GM23338 (cell line): Measurements from ENCODE around the gene FYN. TPM values are rescaled to one million over a fixed set of nuclear protein-coding genes. Genes with fewer than 3 reads are reported as not detected.
A peak's percentile ranks its signal among the peaks of the same experiment; 100 is the strongest.

ENCODE experiments used
- ATAC-seq: fragments of 200-7000 bp; cut with Tn5 transposase; 3 replicates; pipeline ENCODE4 v1.9.1; 2020
- DNase-seq: peaks from one replicate; pipeline ENCODE4 v3.0.0-alpha.2; 2015; ENCODE audit warnings: low spot score
- H2AFZ ChIP-seq: fragments of 200-600 bp; sonication (generic); 2 replicates; pipeline ENCODE4 v1.8.0; 2016; ENCODE audit warnings: antibody characterized with exemption, mild to moderate bottlenecking, moderate library complexity
- H3F3A ChIP-seq: fragments of 200-600 bp; sonication (generic); replicated peaks from 2 replicates; pipeline ENCODE4 v1.8.0; 2017; ENCODE audit warnings: antibody characterized with exemption, mixed run types, low read depth
- H3K27ac ChIP-seq: fragments of 200-600 bp; sonication (generic); 2 replicates; pipeline ENCODE4 v1.6.1; 2016; ENCODE audit warnings: low read depth
- H3K27me3 ChIP-seq: fragments of 200-600 bp; sonication (generic); 2 replicates; pipeline ENCODE4 v1.8.0; 2016; ENCODE audit warnings: mild to moderate bottlenecking, mixed run types, moderate library complexity; ENCODE audit not compliant: insufficient read depth
- H3K36me3 ChIP-seq: fragments of 200-600 bp; sonication (generic); 2 replicates; pipeline ENCODE4 v1.8.0; 2016; ENCODE audit warnings: mild to moderate bottlenecking; ENCODE audit not compliant: insufficient read depth
- H3K4me1 ChIP-seq: fragments of 200-600 bp; sonication (generic); 2 replicates; pipeline ENCODE4 v1.8.0; 2016; ENCODE audit warnings: mild to moderate bottlenecking, moderate library complexity; ENCODE audit not compliant: insufficient read depth
- H3K4me2 ChIP-seq: fragments of 200-600 bp; sonication (generic); 2 replicates; pipeline ENCODE4 v1.7.1; 2017; ENCODE audit warnings: mixed run types
- H3K4me3 ChIP-seq: fragments of 200-600 bp; sonication (generic); 2 replicates; pipeline ENCODE4 v1.6.1; 2016; ENCODE audit warnings: mixed run types
- H3K79me2 ChIP-seq: fragments of 200-600 bp; sonication (generic); replicated peaks from 2 replicates; pipeline ENCODE4 v1.8.0; 2017; ENCODE audit warnings: mild to moderate bottlenecking; ENCODE audit not compliant: insufficient read depth
- H3K9me2 ChIP-seq: fragments of 200-600 bp; sonication (generic); 2 replicates; pipeline ENCODE4 v1.8.0; 2017; ENCODE audit not compliant: insufficient read depth
- H4K20me1 ChIP-seq: fragments of 200-600 bp; sonication (generic); replicated peaks from 2 replicates; pipeline ENCODE4 v1.8.0; 2017; ENCODE audit warnings: mild to moderate bottlenecking; ENCODE audit not compliant: insufficient read depth
- H3K27ac Mint-ChIP-seq: 2 replicates; pipeline ENCODE4 v1.8.0; 2020; ENCODE audit warnings: inconsistent platforms, mild to moderate bottlenecking, moderate library complexity, mixed read lengths
- H3K27me3 Mint-ChIP-seq: 3 replicates; pipeline ENCODE4 v1.8.0; 2022; ENCODE audit warnings: low read depth, mild to moderate bottlenecking, moderate library complexity, mixed read lengths, inconsistent platforms; ENCODE audit not compliant: insufficient read depth, poor library complexity
- H3K36me3 Mint-ChIP-seq: 3 replicates; pipeline ENCODE4 v1.8.0; 2021; ENCODE audit warnings: low read depth, mild to moderate bottlenecking, inconsistent platforms, moderate library complexity, mixed read lengths
- H3K4me1 Mint-ChIP-seq: 3 replicates; pipeline ENCODE4 v1.8.0; 2020; ENCODE audit warnings: mild to moderate bottlenecking, inconsistent platforms, mixed read lengths
- H3K4me3 Mint-ChIP-seq: 3 replicates; pipeline ENCODE4 v1.8.0; 2021; ENCODE audit warnings: moderate library complexity, mild to moderate bottlenecking, inconsistent platforms, mixed read lengths
- H3K9me3 Mint-ChIP-seq: 3 replicates; pipeline ENCODE4 v1.8.0; 2020; ENCODE audit warnings: moderate library complexity, mild to moderate bottlenecking, inconsistent platforms, mixed read lengths
- CREB1 ChIP-seq: fragments of 250-450 bp; sonication (Bioruptor Pico); IDR thresholded peaks from 2 replicates; pipeline ENCODE4 v1.5.0; 2020; ENCODE audit warnings: low read depth, mild to moderate bottlenecking, moderate library complexity
- JUNB ChIP-seq: IDR thresholded peaks from one replicate; pipeline ENCODE4 v1.6.1; 2016; ENCODE audit warnings: antibody characterized with exemption; ENCODE audit not compliant: unreplicated experiment
- POLR2AphosphoS5 ChIP-seq: IDR thresholded peaks from 2 replicates; pipeline ENCODE4 v1.6.1; 2016; ENCODE audit warnings: antibody characterized with exemption, low read depth
- STAT1 ChIP-seq: IDR thresholded peaks from one replicate; pipeline ENCODE4 v1.6.1; 2016; ENCODE audit warnings: antibody characterized with exemption; ENCODE audit not compliant: unreplicated experiment
- ZNF114 ChIP-seq: fragments of 250-450 bp; sonication (Bioruptor Pico); IDR thresholded peaks from 2 replicates; pipeline ENCODE4 v1.5.0; 2020; ENCODE audit warnings: mild to moderate bottlenecking, moderate library complexity
- ZNF331 ChIP-seq: fragments of 250-450 bp; sonication (Bioruptor Pico); IDR thresholded peaks from 2 replicates; pipeline ENCODE4 v1.5.0; 2020; ENCODE audit warnings: low read depth, mild to moderate bottlenecking, moderate library complexity
- polyA plus RNA-seq: library from polyadenylated mRNA; unstranded; fragments of >200 nt; fragmentation: Nextera tagmentation; extraction: Ambion mirVana; gene quantifications from 2 replicates; pipeline ENCODE4 v1.2.1, GENCODE V29; 2016
- total RNA-seq: library from RNA; depleted of rRNA; stranded (reverse); fragments of >200 nt; shearing (Covaris generic); gene quantifications from 2 replicates; pipeline ENCODE4 v1.2.3, GENCODE V29; 2014
- TF ChIP-seq, protein P1 (sequence below): IDR thresholded peaks from 2 replicates; pipeline ENCODE4 v1.6.1; 2016; ENCODE audit warnings: antibody characterized with exemption
- TF ChIP-seq, protein P2 (sequence below): fragments of 250-450 bp; sonication (Bioruptor Pico); IDR thresholded peaks from 2 replicates; pipeline ENCODE4 v1.5.0; 2020; ENCODE audit warnings: mild to moderate bottlenecking, moderate library complexity
- TF ChIP-seq, protein P3 (sequence below), 2 experiments: fragments of 200-600 bp in 1 of 2; sonication (generic) in 1 of 2; conservative IDR thresholded peaks; 2 replicates each; pipeline versions ENCODE4 v1.5.1 to v1.6.1; 2016 to 2017; ENCODE audit warnings: antibody characterized with exemption in 2 of 2, low read depth in 2 of 2, mild to moderate bottlenecking in 2 of 2, moderate library complexity in 1 of 2

The FYN gene
- total and polyA plus RNA-seq, 2 experiments from 2014 or later: 46.8 to 143 TPM

DNA sequence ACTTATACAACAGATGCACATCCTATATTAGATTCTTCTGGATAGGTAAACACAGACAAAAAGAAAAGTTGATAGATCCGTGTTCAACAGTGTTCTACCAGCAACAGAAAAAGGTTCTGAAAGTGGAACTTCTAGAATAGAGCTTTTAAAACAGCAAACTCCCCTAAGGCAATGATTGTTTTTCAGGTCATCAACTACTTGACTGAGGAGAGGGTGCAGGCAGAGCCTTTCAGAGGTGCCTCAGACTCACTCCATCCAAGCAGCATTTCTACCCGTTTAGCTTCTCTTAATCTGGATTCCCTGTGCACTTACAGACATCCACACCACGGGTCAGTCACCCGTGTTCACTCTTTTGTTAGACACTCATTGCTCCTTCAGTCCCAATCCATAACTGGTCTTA, 28.9 kb downstream of the FYN start:
- ATAC-seq: peak; percentile 14; the same call in 2 of the 3 replicates
- Histone ChIP-seq H4K20me1 (peaks cover 10% of the 10 kb centered on the region), H3K4me1 (peaks cover 68% of the 10 kb centered on the region), H3K79me2 (peaks cover 47% of the 10 kb centered on the region), H3K36me3 (no peaks in the 10 kb centered on the region), H3F3A (peaks cover 3% of the 10 kb centered on the region; the same call in 1 of the 2 replicates), H3K27me3 (no peaks in the 10 kb centered on the region), H3K4me2 (peak overlapping the region; percentile 66; the same call in 1 of the 2 replicates), H3K4me3 (no peak overlapping the region), H3K27ac (no peak overlapping the region), H2AFZ (no peak overlapping the region), H3K9me2 (no peaks in the 10 kb centered on the region)
- Mint-ChIP-seq H3K4me1 (peaks cover 54% of the 10 kb centered on the region), H3K36me3 (no peaks in the 10 kb centered on the region; the same call in 2 of the 3 replicates), H3K27me3 (peaks cover 4% of the 10 kb centered on the region), H3K4me3 (peak overlapping the region; percentile 34; the same call in 2 of the 3 replicates), H3K9me3 (no peaks in the 10 kb centered on the region), H3K27ac (peak overlapping the region; percentile 49; the same call in 1 of the 2 replicates)
- TF ChIP-seq CREB1 (CRISPR knock-in tag) (no peak), STAT1 (no peak), ZNF331 (CRISPR knock-in tag) (no peak), POLR2AphosphoS5 (no peak), JUNB (no peak), ZNF114 (no peak)
- TF ChIP-seq, protein P1, sequence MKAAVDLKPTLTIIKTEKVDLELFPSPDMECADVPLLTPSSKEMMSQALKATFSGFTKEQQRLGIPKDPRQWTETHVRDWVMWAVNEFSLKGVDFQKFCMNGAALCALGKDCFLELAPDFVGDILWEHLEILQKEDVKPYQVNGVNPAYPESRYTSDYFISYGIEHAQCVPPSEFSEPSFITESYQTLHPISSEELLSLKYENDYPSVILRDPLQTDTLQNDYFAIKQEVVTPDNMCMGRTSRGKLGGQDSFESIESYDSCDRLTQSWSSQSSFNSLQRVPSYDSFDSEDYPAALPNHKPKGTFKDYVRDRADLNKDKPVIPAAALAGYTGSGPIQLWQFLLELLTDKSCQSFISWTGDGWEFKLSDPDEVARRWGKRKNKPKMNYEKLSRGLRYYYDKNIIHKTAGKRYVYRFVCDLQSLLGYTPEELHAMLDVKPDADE: no peak
- TF ChIP-seq, protein P2, sequence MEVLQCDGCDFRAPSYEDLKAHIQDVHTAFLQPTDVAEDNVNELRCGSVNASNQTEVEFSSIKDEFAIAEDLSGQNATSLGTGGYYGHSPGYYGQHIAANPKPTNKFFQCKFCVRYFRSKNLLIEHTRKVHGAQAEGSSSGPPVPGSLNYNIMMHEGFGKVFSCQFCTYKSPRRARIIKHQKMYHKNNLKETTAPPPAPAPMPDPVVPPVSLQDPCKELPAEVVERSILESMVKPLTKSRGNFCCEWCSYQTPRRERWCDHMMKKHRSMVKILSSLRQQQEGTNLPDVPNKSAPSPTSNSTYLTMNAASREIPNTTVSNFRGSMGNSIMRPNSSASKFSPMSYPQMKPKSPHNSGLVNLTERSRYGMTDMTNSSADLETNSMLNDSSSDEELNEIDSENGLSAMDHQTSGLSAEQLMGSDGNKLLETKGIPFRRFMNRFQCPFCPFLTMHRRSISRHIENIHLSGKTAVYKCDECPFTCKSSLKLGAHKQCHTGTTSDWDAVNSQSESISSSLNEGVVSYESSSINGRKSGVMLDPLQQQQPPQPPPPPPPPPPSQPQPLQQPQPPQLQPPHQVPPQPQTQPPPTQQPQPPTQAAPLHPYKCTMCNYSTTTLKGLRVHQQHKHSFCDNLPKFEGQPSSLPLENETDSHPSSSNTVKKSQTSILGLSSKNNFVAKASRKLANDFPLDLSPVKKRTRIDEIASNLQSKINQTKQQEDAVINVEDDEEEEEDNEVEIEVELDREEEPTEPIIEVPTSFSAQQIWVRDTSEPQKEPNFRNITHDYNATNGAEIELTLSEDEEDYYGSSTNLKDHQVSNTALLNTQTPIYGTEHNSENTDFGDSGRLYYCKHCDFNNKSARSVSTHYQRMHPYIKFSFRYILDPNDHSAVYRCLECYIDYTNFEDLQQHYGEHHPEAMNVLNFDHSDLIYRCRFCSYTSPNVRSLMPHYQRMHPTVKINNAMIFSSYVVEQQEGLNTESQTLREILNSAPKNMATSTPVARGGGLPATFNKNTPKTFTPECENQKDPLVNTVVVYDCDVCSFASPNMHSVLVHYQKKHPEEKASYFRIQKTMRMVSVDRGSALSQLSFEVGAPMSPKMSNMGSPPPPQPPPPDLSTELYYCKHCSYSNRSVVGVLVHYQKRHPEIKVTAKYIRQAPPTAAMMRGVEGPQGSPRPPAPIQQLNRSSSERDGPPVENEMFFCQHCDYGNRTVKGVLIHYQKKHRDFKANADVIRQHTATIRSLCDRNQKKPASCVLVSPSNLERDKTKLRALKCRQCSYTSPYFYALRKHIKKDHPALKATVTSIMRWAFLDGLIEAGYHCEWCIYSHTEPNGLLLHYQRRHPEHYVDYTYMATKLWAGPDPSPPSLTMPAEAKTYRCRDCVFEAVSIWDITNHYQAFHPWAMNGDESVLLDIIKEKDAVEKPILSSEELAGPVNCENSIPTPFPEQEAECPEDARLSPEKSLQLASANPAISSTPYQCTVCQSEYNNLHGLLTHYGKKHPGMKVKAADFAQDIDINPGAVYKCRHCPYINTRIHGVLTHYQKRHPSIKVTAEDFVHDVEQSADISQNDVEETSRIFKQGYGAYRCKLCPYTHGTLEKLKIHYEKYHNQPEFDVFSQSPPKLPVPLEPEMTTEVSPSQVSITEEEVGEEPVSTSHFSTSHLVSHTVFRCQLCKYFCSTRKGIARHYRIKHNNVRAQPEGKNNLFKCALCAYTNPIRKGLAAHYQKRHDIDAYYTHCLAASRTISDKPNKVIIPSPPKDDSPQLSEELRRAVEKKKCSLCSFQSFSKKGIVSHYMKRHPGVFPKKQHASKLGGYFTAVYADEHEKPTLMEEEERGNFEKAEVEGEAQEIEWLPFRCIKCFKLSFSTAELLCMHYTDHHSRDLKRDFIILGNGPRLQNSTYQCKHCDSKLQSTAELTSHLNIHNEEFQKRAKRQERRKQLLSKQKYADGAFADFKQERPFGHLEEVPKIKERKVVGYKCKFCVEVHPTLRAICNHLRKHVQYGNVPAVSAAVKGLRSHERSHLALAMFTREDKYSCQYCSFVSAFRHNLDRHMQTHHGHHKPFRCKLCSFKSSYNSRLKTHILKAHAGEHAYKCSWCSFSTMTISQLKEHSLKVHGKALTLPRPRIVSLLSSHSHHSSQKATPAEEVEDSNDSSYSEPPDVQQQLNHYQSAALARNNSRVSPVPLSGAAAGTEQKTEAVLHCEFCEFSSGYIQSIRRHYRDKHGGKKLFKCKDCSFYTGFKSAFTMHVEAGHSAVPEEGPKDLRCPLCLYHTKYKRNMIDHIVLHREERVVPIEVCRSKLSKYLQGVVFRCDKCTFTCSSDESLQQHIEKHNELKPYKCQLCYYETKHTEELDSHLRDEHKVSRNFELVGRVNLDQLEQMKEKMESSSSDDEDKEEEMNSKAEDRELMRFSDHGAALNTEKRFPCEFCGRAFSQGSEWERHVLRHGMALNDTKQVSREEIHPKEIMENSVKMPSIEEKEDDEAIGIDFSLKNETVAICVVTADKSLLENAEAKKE (CRISPR knock-in tag): no peak
- TF ChIP-seq, protein P3, sequence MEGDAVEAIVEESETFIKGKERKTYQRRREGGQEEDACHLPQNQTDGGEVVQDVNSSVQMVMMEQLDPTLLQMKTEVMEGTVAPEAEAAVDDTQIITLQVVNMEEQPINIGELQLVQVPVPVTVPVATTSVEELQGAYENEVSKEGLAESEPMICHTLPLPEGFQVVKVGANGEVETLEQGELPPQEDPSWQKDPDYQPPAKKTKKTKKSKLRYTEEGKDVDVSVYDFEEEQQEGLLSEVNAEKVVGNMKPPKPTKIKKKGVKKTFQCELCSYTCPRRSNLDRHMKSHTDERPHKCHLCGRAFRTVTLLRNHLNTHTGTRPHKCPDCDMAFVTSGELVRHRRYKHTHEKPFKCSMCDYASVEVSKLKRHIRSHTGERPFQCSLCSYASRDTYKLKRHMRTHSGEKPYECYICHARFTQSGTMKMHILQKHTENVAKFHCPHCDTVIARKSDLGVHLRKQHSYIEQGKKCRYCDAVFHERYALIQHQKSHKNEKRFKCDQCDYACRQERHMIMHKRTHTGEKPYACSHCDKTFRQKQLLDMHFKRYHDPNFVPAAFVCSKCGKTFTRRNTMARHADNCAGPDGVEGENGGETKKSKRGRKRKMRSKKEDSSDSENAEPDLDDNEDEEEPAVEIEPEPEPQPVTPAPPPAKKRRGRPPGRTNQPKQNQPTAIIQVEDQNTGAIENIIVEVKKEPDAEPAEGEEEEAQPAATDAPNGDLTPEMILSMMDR (conservative IDR thresholded peaks at IDR 0.05; ENCODE audit: low read depth in 2 of 2): no peak
- no peak for DNase-seq
